HepG2 (cell line): ENCODE results near the gene NFATC4. TPM values are rescaled to one million over a fixed set of nuclear protein-coding genes. Genes with fewer than 3 reads are reported as not detected.

Experiments used
- SAP130 ChIP-seq: IDR thresholded peaks from 2 replicates; pipeline ENCODE4 v1.6.1; 2016; ENCODE audit warnings: low read depth
- SIX1 ChIP-seq: sonication (generic); formaldehyde crosslinking; IDR thresholded peaks from 2 replicates; pipeline ENCODE4 v1.4.0; 2020; ENCODE audit warnings: missing genetic modification reagents, borderline replicate concordance
- ZEB1 ChIP-seq: IDR thresholded peaks from 2 replicates; pipeline ENCODE4 v1.6.1; 2012; ENCODE audit warnings: mild to moderate bottlenecking, low read depth, inconsistent platforms; ENCODE audit not compliant: insufficient replicate concordance
- ZNF441 ChIP-seq: sonication (generic); formaldehyde crosslinking; IDR thresholded peaks from 2 replicates; pipeline ENCODE4 v1.7.0; 2021; ENCODE audit warnings: missing genetic modification reagents, borderline replicate concordance
- ZNF891 ChIP-seq: sonication (generic); formaldehyde crosslinking; IDR thresholded peaks from 2 replicates; pipeline ENCODE4 v1.5.0; 2020; ENCODE audit warnings: mild to moderate bottlenecking, missing genetic modification reagents
- ZSCAN22 ChIP-seq: sonication (generic); formaldehyde crosslinking; IDR thresholded peaks from 2 replicates; pipeline ENCODE4 v1.4.0; 2020; ENCODE audit warnings: mild to moderate bottlenecking, missing genetic modification reagents
- polyA plus RNA-seq, 8 experiments: library from polyadenylated mRNA; depleted of rRNA in 3 of 8; stranded (reverse) in 7 of 8; unstranded in 1 of 8; fragments of >200 nt; fragmentation: Illumina TruSeq in 4 of 8; extraction: Trizol in 4 of 8; gene quantifications; 2 replicates each; pipeline versions ENCODE4 v1.2.1 to v1.2.3, GENCODE V29; 2011 to 2016; ENCODE audit warnings: low read depth in 4 of 8, missing spikeins in 1 of 8, mixed read lengths in 1 of 8; ENCODE audit not compliant: insufficient read depth in 1 of 8
- total RNA-seq, 5 experiments: library from RNA; depleted of rRNA; stranded (reverse); fragments of >200 nt; fragmentation: Illumina TruSeq; extraction: Trizol; gene quantifications; 2 replicates each; pipeline ENCODE4 v1.2.3, GENCODE V29; 2016; ENCODE audit warnings: low read depth in 1 of 5
- TF ChIP-seq, protein P1 (sequence below): sonication (generic); formaldehyde crosslinking; IDR thresholded peaks from 2 replicates; pipeline ENCODE4 v1.5.0; 2020; ENCODE audit warnings: mild to moderate bottlenecking, missing genetic modification reagents, borderline replicate concordance
- TF ChIP-seq, protein P2 (sequence below): sonication (generic); formaldehyde crosslinking; IDR thresholded peaks from 2 replicates; pipeline ENCODE4; 2020; ENCODE audit warnings: missing genetic modification reagents, mild to moderate bottlenecking, borderline replicate concordance
- TF ChIP-seq, protein P3 (sequence below): sonication (generic); formaldehyde crosslinking; IDR thresholded peaks from 2 replicates; pipeline ENCODE4 v1.9.0; 2021; ENCODE audit warnings: missing genetic modification reagents, mild to moderate bottlenecking, borderline replicate concordance
- TF ChIP-seq, protein P4 (sequence below): IDR thresholded peaks from 2 replicates; pipeline ENCODE4 v1.6.1; 2016; ENCODE audit warnings: missing biosample characterization, missing genetic modification reagents, low read depth
- TF ChIP-seq, protein P5 (sequence below): IDR thresholded peaks from 2 replicates; pipeline ENCODE4 v1.6.1; 2018; ENCODE audit warnings: missing genetic modification reagents, mild to moderate bottlenecking, missing compliant biosample characterization

Gene NFATC4
- total and polyA plus RNA-seq, 2 of the 13 experiments (the other 11 are each of a cell fraction or from before 2014, with no cell fraction given): 0.04 to 0.15 TPM

DNA sequence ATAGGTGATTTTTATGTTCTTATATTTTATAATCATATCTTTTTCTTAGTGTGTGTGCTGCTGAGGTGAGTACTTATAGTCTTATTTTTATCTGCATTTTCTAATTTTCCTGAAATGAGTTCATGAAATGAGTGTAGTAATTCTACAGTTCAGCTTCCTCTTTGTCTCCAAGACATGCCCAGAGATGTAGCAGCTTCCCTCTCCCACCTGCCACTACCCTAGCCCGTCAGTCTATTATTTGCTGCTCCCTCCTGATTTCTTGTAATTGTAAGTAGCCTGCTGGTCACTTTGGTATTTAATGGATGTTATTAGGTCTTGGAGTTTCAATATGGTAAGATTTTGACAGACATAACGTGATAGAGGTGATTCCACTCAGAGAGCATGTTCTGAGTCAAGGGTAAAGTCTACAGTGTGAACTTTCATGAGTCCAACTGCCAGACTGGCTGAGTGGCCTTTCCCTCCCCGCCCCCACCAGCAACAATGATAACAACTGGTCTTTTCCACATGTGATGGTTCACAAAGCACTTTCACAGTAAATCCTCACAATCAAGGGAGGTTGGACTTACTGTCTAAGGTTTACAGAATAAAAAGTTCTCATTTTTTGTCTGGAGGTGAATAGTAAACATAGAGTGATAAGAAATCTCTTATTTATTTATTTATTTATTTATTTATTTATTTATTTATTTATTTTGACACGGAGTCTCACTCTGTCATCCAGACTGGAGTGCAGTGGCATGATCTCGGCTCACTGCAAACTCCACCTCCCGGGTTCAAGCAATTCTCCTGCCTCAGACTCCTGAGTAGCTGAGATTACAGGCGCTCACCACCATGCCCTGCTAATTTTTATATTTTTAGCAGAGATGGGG lies 24.0 kb upstream of the NFATC4 start (continued):
- TF ChIP-seq, protein P1, sequence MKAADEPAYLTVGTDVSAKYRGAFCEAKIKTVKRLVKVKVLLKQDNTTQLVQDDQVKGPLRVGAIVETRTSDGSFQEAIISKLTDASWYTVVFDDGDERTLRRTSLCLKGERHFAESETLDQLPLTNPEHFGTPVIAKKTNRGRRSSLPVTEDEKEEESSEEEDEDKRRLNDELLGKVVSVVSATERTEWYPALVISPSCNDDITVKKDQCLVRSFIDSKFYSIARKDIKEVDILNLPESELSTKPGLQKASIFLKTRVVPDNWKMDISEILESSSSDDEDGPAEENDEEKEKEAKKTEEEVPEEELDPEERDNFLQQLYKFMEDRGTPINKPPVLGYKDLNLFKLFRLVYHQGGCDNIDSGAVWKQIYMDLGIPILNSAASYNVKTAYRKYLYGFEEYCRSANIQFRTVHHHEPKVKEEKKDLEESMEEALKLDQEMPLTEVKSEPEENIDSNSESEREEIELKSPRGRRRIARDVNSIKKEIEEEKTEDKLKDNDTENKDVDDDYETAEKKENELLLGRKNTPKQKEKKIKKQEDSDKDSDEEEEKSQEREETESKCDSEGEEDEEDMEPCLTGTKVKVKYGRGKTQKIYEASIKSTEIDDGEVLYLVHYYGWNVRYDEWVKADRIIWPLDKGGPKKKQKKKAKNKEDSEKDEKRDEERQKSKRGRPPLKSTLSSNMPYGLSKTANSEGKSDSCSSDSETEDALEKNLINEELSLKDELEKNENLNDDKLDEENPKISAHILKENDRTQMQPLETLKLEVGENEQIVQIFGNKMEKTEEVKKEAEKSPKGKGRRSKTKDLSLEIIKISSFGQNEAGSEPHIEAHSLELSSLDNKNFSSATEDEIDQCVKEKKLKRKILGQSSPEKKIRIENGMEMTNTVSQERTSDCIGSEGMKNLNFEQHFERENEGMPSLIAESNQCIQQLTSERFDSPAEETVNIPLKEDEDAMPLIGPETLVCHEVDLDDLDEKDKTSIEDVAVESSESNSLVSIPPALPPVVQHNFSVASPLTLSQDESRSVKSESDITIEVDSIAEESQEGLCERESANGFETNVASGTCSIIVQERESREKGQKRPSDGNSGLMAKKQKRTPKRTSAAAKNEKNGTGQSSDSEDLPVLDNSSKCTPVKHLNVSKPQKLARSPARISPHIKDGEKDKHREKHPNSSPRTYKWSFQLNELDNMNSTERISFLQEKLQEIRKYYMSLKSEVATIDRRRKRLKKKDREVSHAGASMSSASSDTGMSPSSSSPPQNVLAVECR: peak; percentile 40; the same call in 1 of the 2 replicates
- TF ChIP-seq SIX1 (CRISPR knock-in tag) (no peak), SAP130 (CRISPR knock-in tag) (peak; percentile 69), ZSCAN22 (no peak; the same call in 1 of the 2 replicates), ZNF441 (CRISPR knock-in tag) (0 out of 2 replicates have a peak, but pooled peaks have one; percentile 56), ZEB1 (no peak), ZNF891 (CRISPR knock-in tag) (no peak)
- TF ChIP-seq, protein P2, sequence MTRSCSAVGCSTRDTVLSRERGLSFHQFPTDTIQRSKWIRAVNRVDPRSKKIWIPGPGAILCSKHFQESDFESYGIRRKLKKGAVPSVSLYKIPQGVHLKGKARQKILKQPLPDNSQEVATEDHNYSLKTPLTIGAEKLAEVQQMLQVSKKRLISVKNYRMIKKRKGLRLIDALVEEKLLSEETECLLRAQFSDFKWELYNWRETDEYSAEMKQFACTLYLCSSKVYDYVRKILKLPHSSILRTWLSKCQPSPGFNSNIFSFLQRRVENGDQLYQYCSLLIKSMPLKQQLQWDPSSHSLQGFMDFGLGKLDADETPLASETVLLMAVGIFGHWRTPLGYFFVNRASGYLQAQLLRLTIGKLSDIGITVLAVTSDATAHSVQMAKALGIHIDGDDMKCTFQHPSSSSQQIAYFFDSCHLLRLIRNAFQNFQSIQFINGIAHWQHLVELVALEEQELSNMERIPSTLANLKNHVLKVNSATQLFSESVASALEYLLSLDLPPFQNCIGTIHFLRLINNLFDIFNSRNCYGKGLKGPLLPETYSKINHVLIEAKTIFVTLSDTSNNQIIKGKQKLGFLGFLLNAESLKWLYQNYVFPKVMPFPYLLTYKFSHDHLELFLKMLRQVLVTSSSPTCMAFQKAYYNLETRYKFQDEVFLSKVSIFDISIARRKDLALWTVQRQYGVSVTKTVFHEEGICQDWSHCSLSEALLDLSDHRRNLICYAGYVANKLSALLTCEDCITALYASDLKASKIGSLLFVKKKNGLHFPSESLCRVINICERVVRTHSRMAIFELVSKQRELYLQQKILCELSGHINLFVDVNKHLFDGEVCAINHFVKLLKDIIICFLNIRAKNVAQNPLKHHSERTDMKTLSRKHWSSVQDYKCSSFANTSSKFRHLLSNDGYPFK (CRISPR knock-in tag): no peak
- TF ChIP-seq, protein P3, sequence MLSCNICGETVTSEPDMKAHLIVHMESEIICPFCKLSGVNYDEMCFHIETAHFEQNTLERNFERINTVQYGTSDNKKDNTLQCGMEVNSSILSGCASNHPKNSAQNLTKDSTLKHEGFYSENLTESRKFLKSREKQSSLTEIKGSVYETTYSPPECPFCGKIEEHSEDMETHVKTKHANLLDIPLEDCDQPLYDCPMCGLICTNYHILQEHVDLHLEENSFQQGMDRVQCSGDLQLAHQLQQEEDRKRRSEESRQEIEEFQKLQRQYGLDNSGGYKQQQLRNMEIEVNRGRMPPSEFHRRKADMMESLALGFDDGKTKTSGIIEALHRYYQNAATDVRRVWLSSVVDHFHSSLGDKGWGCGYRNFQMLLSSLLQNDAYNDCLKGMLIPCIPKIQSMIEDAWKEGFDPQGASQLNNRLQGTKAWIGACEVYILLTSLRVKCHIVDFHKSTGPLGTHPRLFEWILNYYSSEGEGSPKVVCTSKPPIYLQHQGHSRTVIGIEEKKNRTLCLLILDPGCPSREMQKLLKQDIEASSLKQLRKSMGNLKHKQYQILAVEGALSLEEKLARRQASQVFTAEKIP (CRISPR knock-in tag): no peak
- TF ChIP-seq, protein P4, sequence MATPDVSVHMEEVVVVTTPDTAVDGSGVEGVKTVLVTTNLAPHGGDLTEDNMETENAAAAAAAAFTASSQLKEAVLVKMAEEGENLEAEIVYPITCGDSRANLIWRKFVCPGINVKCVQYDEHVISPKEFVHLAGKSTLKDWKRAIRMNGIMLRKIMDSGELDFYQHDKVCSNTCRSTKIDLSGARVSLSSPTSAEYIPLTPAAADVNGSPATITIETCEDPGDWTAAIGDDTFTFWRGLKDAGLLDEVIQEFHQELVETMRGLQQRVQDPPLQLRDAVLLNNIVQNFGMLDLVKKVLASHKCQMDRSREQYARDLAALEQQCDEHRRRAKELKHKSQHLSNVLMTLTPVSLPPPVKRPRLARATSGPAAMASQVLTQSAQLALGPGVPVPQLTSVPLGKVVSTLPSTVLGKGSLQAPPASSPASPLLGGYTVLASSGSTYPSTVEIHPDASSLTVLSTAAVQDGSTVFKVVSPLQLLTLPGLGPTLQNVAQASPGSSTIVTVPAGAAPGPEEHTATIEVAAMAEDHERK (CRISPR knock-in tag): no peak
- TF ChIP-seq, protein P5, sequence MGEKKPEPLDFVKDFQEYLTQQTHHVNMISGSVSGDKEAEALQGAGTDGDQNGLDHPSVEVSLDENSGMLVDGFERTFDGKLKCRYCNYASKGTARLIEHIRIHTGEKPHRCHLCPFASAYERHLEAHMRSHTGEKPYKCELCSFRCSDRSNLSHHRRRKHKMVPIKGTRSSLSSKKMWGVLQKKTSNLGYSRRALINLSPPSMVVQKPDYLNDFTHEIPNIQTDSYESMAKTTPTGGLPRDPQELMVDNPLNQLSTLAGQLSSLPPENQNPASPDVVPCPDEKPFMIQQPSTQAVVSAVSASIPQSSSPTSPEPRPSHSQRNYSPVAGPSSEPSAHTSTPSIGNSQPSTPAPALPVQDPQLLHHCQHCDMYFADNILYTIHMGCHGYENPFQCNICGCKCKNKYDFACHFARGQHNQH: peak; percentile 35; the same call in 1 of the 2 replicates
